HG03280 (cell line): ENCODE data around the gene TMPRSS6.
A peak's percentile ranks its signal among the peaks of the same experiment; 100 is the strongest.

Source experiments
- ATAC-seq: cut with Tn5 transposase; IDR thresholded peaks from one replicate; pipeline ENCODE4 v1.9.1; 2021; ENCODE audit warnings: mild to moderate bottlenecking, moderate library complexity; ENCODE audit not compliant: unreplicated experiment

The TMPRSS6 gene

DNA sequence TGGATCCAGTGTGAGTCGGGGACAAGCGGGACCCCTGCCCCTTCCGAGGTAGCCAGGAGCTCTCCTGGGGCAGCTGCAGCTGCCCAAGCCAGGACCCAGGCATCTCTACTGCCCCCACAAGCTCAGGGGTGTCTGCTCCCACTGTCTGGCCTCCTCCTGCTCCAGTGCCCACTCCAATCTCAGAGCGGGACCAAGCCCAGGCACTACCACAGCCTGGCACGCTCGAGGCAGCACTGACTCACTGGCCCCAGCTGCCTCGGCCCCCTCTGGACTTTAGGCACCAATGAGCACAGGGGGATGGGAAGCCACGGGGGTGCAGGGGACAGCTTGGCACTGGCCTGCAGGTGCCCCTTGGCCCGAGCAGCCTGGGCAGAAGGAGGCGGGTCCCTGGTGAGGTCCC is 32.0 kb upstream of the TMPRSS6 start:
- ATAC-seq: no peak

DNA sequence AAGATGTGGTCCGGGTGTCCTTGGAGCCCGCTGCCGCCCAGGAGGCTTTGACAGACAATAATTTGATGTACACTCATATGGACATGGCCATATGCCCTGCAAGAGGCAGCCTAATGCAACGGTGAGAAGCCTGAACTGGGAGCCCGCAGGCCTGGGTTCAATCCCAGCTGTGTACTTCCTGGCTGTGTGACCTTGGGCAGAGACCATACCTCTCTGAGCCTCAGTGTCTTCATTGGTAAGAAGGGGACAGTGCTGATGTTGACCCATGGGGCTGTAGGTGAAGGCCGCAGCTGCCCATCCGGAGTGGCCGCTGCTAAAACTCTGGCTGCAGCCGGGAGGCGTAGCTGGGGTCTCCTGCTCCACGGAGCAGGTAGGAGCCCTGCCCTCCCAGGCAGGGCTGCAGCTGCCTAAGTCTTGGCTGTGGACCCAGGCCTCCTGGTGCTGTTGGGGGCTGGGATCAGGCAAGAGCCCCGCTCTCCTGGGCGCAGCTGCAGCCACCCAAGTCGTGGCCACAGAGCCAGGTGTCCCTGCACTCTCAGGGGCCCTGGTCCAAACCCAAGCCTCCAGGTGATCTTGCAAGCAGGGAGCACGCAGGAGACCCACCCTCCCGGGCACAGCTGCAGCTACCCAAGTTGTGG is 31.3 kb upstream of the TMPRSS6 start:
- ATAC-seq: no peak

DNA sequence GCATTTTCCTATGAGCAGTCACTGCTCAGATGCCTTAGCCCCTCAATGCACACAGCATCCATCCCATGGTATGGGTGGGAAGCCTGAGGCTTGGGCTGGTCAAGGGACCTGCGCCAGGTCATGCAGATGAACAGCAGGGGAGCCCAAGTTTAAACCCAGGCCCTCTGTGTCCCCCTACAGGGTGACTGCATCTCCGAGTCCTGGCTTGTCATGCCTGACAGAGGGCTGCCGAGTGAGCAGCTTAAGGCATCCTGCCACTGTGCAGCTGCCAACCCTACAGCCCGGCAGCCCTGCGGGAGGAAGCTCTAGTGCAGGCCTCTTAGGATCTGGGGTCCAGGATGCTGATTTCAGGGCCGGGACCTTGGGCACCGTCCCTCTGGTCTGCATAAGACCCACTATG is 30.2 kb upstream of the TMPRSS6 start:
- ATAC-seq: no peak

DNA sequence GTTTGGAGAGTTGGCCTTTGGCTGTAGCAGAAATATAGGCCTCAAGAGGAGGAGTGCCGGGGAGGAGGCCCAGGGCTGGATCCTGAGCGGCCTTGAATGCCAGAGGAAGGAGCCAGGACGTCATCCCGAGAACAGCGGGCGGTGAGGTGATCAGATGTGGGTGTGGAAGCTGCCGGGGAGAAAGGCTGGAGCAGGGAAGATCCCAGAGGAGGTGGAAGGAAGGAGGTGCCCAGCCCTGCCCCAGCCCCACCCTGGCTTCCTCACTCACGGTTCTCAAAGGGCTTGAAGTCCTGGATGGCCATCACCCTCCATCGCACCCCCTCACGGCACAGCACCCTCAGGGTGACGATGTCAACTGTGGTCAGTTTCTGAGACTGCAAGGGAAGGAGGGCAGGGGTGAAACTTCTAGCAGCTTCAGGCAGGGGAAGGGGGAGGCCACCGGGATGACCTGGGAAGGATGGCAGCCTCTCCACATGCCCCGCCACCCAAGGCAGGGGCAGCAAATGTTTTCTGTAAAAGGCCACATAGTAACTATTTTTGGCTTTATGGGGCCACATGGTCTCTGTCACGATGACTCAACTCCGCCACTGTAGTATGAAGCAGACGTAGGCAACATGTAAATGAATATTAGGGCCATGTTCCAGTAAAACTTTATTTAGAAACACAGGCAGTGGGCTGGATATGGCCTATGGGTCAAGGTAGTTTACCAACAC is 29.5 kb upstream of the TMPRSS6 start:
- no peak for ATAC-seq

DNA sequence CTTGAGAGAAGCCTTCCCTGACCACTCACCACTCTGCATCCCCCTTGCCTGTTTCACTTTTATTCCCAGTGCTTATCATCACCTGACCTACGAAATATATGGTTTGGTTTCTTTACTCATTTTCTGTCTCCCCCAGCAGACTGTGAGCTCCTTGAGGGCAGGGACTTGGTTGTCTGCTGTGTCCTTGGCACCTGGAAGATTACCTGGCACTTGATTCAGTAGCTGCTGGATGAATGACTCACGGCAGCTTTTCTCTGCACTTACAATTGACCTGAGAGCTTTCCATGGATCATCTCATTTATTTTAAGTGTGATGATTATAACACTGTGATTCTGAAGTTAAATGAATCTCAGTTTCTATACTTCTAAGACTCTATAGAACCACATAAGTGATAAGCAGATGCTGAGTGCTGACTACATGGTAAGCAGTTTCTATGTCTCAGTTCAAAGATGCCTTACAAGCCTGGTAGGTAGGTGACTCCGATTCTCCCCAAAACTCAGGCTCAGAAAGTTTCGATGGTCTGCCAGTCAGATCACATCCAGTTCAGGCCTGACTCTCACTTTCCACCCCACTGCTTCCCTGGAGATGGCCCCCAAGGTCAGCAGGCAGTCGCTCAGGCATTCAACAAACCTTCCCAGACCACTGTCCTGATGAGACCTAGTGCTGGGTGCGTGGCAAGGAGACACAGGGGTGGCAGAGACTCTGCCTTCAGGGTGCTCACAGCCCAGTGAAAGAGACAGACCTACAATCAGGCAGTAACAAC is 28.6 kb upstream of the TMPRSS6 start:
- no peak for ATAC-seq

GRCh38 chr22:37137131-37137530 is 27.6 kb upstream of the TMPRSS6 start:
- ATAC-seq: no peak

- no peak for ATAC-seq
Observed at GRCh38 chr22:37135023-37135422, 25.5 kb upstream of the TMPRSS6 start.

DNA sequence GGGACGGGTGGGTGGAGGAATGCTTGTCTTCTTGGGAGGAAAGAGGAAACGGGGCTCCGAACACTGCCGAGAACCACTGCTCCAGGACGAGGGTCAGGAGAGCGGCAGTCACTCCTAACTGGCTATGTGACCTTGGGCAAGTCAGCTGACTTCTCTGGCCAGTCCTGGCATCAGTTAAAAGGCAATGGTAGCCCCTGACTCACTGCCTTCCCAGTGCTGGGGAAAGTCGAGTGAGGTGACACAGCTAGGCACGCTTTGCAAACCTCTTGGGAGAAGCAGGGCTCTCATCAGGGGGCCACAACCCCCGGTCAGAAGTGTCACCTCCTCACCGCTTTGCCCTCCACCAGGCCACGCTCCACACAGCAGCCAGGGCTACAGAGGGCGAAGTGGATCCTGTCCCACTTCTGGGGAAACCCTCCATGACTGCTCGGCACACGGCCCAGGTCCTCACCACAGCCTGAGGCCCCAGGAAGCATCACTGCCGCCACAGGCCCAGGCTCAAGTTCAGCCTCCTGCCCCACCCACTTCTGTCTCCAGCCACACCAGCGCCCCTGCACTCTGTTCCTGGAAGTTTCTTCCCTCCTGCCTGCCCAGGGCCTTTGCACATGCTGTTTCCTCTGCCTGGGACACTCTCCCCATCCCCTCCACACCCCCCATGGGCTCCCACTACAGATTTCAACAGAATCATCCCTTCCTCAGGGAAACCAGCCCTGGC is 23.9 kb upstream of the TMPRSS6 start:
- no peak for ATAC-seq

GRCh38 chr22:37132773-37133172 is 23.3 kb upstream of the TMPRSS6 start:
- no peak for ATAC-seq

- ATAC-seq: no peak
Observed at GRCh38 chr22:37129866-37130441, 20.4 kb upstream of the TMPRSS6 start.

GRCh38 chr22:37128555-37129281 is 19.2 kb upstream of the TMPRSS6 start:
- ATAC-seq: no peak

DNA sequence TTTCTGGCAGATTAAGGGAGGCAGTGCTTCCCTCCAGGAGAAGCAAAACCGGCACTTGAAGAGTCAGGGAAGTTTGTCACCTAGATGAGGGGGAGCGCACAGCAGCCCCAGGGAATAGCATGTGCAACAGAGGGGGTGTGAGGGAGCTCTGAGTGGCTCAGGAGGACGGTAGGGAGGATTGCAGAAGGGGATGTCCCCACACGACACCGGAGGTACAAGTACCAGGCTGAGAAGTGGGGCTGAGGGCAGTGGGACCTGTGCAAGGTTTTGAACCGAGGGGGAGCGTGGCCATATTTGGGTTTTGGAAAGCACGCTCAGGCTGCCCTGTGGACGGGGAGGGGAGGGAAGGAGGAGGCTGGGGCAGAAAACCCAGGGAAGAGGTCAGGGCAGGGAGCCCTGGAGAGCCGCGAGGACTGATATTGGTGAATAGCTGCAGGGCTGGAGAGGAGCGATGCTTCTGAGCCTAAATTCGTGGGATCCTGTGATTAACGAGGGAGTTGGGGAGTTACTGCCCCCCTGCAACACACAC is 17.9 kb upstream of the TMPRSS6 start:
- ATAC-seq: no peak

DNA sequence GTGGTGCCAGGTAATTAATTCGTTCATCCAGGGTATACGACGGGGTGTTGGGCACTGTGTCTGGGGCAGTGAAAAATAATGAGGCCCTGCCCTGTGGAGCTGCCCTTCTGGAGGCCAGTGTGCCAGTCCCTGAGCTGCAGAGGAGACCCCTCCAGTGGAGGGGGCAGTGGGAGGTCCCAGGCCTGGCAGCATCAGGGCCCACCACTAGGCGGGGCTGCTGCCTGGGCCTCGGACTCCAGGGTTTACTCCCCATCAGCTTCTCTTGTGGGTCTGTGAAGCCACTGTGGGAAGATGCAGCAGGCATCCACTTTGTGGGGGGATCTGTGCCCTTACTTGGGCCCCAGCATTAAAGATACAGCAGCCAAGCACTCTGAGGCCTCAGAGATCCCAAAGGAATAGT is 17.4 kb upstream of the TMPRSS6 start:
- no peak for ATAC-seq

GRCh38 chr22:37126383-37126782 is 16.9 kb upstream of the TMPRSS6 start:
- no peak for ATAC-seq

GRCh38 chr22:37123649-37124048 is 14.1 kb upstream of the TMPRSS6 start:
- ATAC-seq: no peak

DNA sequence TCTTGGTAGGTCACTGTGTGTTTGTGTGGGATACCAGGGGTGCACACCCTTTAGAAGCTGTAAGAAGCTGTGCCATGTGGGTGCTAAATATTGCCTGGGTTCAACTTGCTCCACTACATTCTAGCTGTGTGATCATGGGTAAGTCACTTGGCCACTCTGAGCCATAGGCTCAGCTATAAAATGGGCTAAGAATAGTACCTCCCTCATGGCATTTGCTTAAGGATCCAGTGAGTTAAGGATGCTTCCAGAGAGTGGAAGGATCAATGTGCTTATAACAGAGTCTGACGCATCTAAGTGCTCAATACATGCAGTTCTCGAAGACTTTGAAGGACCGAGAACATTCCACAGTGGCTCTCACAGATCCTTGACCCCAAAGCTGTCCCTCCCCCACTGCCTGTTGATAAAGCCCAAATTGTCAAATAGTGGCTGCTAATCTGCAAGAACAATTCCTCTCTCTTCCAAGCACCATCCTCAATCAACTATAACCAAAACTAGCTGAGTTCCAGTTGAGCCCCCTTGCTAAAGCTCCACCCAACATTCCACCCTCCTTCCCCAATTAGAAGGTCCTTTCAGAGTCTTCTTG is 13.2 kb upstream of the TMPRSS6 start:
- no peak for ATAC-seq

DNA sequence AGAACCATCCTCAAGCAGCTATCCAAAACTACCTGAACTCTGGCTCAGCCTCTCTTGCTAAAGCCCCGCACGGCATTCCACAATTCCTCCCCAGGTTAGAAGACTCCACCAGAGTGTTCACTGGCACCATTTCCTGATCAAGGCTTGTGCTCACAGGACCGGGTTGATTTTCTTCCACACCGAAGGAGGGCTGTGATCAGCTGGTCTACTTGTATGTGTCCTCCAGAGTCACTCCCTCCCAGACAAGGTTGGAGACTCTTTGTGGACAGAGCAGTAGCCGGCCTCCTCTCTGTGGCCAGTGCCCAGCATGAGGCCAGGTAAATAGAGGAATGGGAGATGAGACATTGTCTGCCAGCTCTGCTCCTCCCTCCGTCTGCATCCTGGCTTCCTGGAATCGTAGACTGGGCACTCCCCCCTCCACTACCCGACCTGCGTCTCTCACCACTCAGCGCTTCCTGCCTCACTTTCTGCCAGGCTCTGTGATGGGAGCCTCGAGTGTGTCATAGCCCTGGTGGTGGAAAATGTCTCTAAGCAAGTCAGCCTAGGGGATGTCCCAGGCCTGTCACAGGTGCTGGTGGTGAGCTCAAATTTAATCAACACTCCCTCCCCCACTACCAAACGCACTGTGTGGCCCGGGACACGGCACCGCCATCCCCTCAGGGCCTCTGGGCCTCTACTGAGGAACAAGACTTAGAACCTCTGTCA is 12.5 kb upstream of the TMPRSS6 start:
- ATAC-seq: peak; percentile 73

DNA sequence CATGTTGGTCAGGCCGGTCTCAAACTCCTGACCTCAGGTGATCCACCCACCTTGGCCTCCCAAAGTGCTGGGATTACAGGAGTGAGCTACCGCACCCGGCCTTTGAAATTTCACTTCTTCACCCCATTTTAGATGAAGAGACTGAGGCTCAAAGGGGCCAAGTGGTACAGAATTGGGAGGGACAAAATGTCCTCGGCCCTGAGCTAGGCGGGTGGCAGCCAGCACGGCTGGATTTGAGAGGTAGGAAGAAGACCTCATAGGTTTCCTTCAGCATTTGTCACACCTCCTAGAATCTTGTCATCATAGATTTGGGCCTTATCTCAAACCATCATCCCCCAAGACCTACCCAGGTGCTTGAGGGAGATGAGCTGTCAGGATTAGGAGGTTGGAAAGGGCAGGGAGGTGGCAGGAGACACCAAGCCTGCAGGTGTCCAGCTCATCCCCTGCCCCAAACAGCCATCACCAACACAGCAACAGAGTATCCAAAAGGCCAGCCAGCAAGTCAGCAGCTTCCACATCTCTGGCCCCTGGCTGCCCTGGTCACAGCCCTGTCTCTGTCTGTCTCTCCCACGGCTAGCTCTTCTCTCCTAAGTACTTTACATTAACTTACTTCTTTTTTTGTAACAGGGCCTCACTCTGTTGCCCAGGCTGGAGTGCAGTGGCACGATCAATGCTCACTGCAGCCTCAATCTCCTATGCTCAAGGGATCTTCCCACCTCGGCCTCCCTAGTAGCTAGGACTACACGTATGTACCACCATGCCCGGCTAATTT is 11.2 kb upstream of the TMPRSS6 start:
- ATAC-seq: no peak
